GM13977 (cell line): Measurements from ENCODE around the gene FOLR2.
"Not testable (repeated sequence)": the region's sequence is repeated elsewhere in the genome, so short reads cannot be mapped to it uniquely, and the experiment has no call there.

Source experiments
- DNase-seq: peaks from one replicate; pipeline ENCODE4 v3.0.0; 2012; ENCODE audit warnings: low spot score
- in situ Hi-C: fragments of 300-500 bp; cut with MboI; formaldehyde crosslinking; loops from one replicate; pipeline ENCODE4 v1.12.0; 2022; ENCODE audit warnings: low sequenced_read_pairs, low pct_unique_long_range_greater_than_20kb, mixed read lengths, inconsistent platforms; ENCODE audit not compliant: unreplicated experiment
- TF ChIP-seq, protein P1 (sequence below): IDR thresholded peaks from 2 replicates; pipeline ENCODE4 v1.5.1; 2012; ENCODE audit warnings: mild to moderate bottlenecking, control low read depth; ENCODE audit not compliant: insufficient read depth; ENCODE audit errors: extremely low read depth, missing control alignments

FOLR2 gene

DNA sequence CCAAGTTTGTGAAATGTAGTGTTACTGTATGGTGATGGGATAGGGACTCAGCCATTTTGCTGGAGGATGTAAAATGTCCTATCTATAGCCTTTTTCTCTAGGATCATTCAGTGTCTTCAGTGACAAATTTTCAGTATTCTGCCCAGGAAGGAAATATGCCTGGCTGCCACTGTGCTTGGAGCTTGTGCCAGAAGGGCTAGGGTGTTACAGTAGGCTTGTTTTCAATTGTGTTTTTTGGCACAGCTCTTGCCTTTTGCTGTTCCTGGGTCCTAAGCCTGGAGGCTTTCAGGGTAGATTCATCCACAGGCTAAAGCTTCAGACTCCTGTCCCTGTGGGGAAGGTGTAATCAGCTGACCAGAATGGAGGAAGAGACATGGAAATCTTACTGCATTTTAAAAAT is 49.4 kb downstream of the FOLR2 start:
- DNase-seq, result no peak
- TF ChIP-seq, protein P1, sequence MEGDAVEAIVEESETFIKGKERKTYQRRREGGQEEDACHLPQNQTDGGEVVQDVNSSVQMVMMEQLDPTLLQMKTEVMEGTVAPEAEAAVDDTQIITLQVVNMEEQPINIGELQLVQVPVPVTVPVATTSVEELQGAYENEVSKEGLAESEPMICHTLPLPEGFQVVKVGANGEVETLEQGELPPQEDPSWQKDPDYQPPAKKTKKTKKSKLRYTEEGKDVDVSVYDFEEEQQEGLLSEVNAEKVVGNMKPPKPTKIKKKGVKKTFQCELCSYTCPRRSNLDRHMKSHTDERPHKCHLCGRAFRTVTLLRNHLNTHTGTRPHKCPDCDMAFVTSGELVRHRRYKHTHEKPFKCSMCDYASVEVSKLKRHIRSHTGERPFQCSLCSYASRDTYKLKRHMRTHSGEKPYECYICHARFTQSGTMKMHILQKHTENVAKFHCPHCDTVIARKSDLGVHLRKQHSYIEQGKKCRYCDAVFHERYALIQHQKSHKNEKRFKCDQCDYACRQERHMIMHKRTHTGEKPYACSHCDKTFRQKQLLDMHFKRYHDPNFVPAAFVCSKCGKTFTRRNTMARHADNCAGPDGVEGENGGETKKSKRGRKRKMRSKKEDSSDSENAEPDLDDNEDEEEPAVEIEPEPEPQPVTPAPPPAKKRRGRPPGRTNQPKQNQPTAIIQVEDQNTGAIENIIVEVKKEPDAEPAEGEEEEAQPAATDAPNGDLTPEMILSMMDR, result no peak
- in situ Hi-C loops, result no loop called here

DNA sequence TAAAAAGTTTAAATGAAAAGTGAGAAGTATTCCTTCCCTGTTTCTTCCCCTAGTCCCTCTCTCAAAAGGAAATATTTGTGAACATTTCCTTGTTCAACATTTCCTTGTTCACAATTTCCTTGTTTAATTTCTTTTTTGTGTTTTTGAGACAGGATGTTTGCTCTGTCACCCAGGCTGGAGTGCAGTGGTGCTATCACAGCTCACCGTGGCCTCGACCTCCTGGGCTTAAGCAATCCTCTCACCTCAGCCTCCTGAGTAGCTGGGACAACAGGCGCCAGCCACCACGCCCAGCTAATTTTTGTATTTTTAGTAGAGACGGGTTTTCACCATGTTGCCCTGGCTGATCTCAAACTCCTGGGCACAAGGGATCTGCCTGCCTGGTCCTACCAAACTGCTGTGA is 50.4 kb downstream of the FOLR2 start:
- in situ Hi-C loops, DNase-seq: not testable (repeated sequence)

DNA sequence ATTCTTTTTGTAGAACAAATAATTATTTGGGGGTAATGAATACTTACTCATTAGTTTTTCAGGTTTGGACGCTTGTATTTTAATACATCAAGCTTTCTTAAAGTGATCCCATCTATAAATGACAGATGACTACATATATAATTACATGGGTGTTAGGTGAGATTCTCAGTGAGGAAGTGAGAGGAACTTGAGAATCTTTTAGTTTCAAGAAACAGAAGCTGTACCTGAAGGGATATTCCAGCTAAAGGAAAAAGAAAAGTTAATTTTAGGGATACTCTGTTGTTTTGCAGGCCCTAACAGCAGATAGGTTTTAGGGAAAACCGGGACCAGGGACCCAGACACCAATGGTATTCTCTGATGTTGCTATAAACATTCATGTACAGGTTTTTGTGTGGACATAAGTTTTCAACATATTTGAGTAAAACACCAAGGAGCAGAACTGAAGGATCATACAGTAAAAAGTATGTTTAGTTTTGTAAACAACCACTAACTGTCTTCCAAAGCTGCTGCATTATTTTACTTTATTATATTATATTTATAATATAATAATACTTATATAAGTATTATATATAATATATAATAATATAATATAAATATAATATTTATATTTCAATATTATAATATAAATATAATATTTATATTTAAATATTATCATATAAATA is 51.5 kb downstream of the FOLR2 start:
- no peak for DNase-seq
- in situ Hi-C loops, result no loop called here
- TF ChIP-seq, protein P1, result no peak
